NT2/D1 (cell line): ENCODE measurements around the gene NGF.

Experiments
- SUZ12 ChIP-seq: IDR thresholded peaks from 2 replicates; pipeline ENCODE4 v1.6.1; 2011; ENCODE audit not compliant: insufficient read length, insufficient read depth; ENCODE audit errors: extremely low read depth
- YY1 ChIP-seq: IDR thresholded peaks from 2 replicates; pipeline ENCODE4 v1.6.1; 2011; ENCODE audit not compliant: insufficient read length, insufficient read depth
- ZNF274 ChIP-seq: IDR thresholded peaks from 2 replicates; pipeline ENCODE4 v1.6.1; 2011; ENCODE audit warnings: mild to moderate bottlenecking, low read depth, low read length

DNA sequence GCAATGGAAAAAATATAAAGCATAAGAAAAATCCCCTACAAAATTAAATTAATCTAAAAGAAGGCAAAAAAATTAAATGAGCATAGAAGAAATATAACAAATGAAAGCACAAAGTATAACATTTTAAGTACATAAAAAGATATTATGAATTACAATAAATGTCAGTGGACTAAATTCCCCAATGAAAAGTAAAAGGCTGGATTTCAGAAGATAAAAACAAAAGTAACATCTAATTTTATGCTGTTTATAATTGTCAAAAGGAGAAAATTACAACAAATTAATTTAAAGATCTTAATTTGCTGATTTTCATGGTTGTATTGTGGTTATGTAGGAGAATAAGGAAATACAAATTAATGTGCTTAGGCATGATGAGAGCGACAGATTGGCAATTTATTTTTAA, 92.8 kb downstream of the NGF start:
- no peak for TF ChIP-seq ZNF274
- no peak for TF ChIP-seq YY1
- TF ChIP-seq SUZ12: no peak
